GM20000 (cell line): ENCODE data around the gene IFITM2.
"Not testable (repeated sequence)": the region's sequence is repeated elsewhere in the genome, so short reads cannot be mapped to it uniquely, and the experiment has no call there.

Source experiments
- DNase-seq: peaks from one replicate; pipeline ENCODE4 v3.0.0; 2012; ENCODE audit warnings: low spot score
- TF ChIP-seq, protein P1 (sequence below): IDR thresholded peaks from 2 replicates; pipeline ENCODE4 v1.5.1; 2012; ENCODE audit warnings: mild to moderate bottlenecking, control low read depth; ENCODE audit errors: extremely low read depth, missing control alignments

IFITM2 gene

DNA sequence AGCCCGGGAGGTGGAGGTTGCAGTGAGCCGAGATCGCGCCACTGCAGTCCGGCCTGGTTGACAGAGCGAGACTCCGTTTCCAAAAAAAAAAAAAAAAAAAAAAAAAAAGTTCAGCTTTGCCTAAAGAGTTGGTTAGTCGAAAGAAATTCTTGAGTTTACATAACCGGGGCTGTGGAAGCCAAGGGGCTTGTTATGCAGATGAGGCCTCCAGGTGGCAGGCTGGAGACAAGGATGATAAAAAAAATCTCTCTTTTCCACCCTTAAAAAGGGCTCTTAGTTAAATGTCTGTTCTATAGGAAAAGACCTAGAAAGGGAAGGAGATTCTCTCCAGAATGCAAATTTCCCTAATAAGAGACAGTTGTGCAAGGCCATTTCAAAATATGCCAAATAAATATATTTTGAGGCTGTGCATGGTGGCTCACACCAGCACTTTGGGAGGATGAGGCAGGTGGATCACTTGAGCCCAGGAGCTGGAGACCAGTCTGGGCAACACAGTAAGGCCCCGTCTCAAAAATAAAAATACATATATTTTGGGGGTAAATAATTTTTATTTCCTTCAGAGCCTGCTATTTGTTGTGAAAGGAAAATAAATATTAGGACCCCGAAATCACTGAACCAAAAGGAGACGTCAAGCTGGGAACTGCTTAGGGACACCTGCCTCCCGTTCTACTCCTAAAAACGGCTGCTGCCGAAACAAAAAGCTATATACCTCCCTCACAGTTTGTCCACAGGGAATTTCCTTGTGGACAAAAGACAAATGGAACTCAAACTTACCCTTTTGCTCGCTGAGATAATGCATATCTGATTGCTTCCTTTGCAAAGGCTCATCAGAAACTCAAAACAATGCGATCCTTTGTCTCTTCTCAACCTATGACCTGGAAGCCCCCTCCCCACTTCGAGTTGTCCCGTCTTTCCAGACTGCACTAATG lies 2.4 kb upstream of the IFITM2 start:
- TF ChIP-seq, protein P1, sequence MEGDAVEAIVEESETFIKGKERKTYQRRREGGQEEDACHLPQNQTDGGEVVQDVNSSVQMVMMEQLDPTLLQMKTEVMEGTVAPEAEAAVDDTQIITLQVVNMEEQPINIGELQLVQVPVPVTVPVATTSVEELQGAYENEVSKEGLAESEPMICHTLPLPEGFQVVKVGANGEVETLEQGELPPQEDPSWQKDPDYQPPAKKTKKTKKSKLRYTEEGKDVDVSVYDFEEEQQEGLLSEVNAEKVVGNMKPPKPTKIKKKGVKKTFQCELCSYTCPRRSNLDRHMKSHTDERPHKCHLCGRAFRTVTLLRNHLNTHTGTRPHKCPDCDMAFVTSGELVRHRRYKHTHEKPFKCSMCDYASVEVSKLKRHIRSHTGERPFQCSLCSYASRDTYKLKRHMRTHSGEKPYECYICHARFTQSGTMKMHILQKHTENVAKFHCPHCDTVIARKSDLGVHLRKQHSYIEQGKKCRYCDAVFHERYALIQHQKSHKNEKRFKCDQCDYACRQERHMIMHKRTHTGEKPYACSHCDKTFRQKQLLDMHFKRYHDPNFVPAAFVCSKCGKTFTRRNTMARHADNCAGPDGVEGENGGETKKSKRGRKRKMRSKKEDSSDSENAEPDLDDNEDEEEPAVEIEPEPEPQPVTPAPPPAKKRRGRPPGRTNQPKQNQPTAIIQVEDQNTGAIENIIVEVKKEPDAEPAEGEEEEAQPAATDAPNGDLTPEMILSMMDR: peak; percentile 78
- DNase-seq: peak; percentile 85

DNA sequence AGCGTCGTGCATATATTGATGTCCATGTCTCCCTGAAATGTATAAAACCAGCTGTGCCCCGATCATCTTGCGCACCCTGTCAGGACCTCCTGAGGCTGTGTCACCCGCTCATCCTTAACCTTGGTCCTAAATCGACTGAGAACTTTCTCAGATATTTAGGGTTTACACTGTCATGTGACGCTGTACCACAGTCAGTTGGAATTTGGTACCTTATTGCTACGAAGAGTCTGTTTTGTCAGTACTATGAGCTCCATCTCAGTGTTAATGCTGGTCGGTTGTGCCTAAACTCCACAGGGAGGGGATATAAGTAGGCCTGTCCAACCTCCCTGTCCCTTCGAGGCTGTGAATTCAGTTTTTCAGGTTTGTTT lies 1.8 kb upstream of the IFITM2 start:
- no peak for DNase-seq
- TF ChIP-seq, protein P1: no peak

DNA sequence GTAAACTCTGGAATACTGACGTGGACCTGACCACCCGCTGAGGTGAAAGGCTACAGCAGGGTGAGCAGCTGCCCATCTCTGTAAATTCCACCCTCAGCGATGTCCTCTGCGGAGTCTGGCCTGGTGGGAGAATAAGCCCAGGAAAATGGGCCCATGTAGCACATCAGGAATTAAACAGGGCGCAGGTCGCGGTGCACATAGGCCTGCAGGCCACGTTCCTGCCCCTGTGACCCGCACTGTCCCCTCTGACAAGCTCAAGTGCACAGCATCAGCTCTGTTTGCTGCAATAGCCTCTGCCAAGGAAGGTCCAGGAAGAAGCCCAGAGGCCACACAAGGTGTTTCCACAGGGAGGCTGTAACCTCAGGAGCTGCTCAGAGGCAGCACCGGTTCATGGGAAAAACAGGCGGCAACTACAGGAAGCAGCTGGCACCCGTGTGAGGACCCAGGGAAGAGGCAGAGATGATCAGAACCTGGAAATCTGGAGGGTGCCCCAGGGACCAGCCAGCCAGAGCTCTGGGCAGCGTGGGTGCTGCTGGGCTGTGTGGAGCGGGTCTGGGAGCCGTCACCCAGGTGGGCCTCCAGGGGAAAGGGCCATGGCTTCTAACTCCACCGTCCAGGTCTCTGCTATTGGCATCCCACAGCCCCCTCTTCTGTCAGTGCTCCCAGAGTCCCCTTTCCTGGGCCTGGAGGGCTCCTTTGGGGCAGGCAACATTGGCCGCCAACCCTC lies 808 bp upstream of the IFITM2 start:
- no peak for DNase-seq
- TF ChIP-seq, protein P1: no peak

DNA sequence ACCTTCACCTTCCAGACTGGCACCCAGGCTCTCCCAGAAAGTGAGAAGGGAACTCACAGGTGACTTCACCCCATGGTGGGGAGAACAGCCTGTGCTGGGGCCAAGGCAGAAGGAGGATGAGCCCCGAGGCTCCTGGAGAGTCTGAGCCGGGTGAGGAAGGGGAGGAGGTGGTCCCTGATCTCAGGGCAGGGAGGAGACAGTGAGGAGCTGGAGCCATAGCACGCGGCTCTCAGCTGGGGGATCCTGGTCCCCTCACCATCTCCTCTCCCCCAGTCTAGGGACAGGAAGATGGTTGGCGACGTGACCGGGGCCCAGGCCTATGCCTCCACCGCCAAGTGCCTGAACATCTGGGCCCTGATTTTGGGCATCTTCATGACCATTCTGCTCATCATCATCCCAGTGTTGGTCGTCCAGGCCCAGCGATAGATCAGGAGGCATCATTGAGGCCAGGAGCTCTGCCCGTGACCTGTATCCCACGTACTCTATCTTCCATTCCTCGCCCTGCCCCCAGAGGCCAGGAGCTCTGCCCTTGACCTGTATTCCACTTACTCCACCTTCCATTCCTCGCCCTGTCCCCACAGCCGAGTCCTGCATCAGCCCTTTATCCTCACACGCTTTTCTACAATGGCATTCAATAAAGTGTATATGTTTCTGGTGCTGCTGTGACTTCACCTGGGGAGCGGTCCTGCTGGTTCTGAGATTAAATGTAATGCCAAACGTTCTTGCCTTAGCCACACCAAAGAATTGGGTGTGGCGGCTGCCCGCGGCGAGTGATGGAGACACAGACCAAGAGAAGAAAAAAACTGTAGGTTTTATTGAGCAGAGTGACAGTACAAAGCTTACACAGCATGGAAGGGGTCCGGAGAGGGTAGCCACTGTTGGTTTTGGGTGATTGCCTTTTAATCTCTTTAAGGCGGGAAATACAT lies 1.4 kb downstream of the IFITM2 start:
- DNase-seq: not testable (repeated sequence)

DNA sequence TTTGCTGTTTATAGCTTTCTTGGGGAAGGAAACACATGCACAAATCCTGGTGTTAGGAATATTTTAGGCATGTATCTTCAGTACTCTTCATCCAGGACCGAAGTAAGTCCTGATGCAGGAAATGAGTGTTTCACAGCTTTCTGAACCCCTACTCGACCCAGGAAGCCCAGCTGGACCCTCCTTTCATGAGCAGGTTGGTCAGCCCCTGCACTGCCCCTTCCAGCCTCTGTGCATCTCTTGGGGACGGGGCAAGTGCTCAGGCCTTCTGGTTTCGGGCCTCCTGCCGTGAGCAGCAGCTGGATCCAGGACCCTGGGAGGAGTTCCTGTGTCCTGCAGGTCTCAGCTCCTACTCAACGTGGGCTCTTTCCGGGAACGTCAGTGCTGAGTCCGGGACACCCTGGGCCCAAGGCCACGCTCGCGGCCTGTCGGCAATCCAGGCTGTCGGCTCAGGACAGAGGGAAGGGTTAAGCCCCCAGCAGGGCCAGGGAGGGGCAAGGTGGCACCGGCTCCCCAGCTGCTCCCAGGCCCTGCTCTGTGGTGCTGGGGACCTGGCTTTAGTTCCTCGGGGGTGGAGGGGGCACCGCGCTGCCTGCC lies 2.5 kb downstream of the IFITM2 start:
- not testable (repeated sequence) for DNase-seq

DNA sequence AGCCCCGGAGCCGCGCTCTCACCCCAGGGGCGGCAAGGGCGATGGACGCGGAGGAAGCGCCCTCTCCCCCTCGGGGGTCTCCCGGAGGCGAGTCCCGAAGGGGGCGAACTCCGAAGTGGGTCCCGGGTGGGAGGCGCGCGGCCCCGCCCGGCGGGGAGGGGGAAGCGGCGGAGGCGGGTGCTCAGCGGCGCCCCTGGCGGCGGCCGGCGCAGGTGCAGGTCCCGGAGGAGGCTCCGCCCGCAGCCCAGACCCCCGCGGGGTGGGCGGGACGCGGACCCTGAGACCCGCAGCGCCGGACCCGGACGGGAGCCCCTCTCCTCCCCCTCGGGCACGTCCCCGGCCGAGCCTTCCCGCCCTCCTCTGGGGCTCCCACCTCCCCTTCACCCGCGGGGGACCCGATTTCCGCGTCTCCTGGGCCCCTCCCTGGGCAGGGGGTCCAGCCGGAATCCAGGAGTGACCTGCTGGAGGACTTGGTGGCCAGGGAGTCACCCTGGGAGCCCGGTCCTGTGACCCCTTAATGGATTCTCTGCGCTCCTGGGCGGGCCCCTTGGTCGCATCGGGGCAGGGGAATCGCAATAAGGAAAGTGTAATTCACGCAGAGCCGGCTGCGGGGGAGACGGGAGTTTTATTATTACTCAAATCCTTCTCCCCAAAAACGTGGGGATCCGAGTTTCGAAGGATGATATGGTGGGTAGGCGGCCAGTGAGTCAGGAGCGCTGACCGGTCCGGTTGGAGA lies 3.6 kb downstream of the IFITM2 start:
- DNase-seq: not testable (repeated sequence)

DNA sequence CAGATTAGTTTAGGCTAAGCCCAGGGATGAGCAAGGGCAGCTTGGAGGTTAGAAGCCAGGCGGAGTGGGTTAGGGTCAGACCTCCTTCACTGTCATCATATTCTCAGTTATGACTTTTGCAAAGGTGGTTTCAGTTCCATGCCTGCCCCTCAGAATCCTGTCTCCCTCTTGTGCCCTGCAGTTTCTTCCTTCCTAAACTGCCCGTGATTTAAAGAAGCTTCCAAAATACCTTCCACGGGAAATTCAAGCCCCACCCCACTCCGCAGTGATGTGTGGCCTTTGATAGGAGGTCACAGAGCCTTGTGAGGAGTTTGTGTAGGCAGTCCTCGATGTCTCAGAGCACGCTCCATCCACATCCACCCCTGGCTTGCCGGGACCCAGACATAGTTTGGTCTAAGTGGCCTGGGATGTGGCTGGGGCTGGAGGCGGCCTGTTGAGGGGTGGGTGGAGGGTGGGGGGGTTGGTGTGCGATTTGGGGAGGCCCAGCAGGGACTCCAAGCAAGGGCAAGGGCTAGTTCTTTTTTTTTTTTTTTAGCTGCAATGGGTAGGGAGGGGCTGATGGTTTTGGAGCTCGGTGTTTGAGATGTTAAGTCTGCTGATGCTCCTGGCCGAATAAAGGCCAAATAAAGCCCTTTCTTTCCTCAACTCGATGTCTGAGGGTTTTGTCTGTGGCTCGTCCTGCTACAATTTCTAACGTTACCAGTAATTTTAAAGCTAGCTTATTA lies 4.6 kb downstream of the IFITM2 start:
- peak; percentile 49 for DNase-seq
- TF ChIP-seq, protein P1: no peak
